PC-3 (cell line): ENCODE data around the gene NDRG2.

ENCODE experiments used
- CTCF ChIP-seq: fragments of 300-600 bp; sonication (generic); conservative IDR thresholded peaks from 2 replicates; pipeline ENCODE4 v1.5.1; 2017; ENCODE audit warnings: antibody characterized with exemption, low read depth, mild to moderate bottlenecking, low read length
- EZH2 ChIP-seq: fragments of 300-600 bp; sonication (generic); IDR thresholded peaks from one replicate; pipeline ENCODE4 v1.6.1; 2017; ENCODE audit warnings: antibody characterized with exemption, mild to moderate bottlenecking, low read length; ENCODE audit not compliant: unreplicated experiment
- EZH2phosphoT487 ChIP-seq: fragments of 300-600 bp; sonication (generic); IDR thresholded peaks from 2 replicates; pipeline ENCODE4 v1.6.1; 2018; ENCODE audit warnings: mild to moderate bottlenecking, antibody characterized with exemption, low read length, borderline replicate concordance

GRCh38 chr14:21050597-21050996 lies 25.7 kb upstream of the NDRG2 start:
- TF ChIP-seq CTCF (no peak), EZH2 (no peak), EZH2phosphoT487 (no peak)
